HG02938 (cell line): ENCODE data around the gene ACER1.
"Not testable (repeated sequence)": the region's sequence is repeated elsewhere in the genome, so short reads cannot be mapped to it uniquely, and the experiment has no call there.

Experiments used
- ATAC-seq: cut with Tn5 transposase; IDR thresholded peaks from one replicate; pipeline ENCODE4 v1.9.1; 2021; ENCODE audit warnings: mild to moderate bottlenecking, moderate library complexity; ENCODE audit not compliant: unreplicated experiment

The ACER1 gene

DNA sequence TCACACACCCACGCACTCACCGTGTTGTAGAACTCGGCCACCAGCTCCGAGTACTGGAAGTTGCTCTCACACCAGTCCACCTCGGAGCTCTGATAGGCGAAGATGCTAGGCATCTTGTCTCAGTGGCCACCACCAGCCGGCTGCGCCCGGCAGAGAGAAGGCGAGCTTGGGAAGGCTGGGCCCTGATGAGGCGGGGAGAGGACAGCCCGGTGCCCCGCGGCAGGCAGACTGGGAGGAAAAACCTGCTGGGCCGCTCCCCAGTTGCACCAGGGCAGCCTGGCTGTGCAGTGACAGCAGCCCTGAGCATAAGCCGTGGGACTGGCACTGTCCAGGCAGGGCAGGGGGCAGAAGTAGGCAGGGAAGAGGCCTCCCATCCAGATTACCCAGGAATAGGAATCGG lies at the start of gene ACER1:
ACER1 (minus strand) TSS at position 174 of the 400 bp plus-strand sequence; CDS start at position 113, 61 bp downstream.
- no peak for ATAC-seq

DNA sequence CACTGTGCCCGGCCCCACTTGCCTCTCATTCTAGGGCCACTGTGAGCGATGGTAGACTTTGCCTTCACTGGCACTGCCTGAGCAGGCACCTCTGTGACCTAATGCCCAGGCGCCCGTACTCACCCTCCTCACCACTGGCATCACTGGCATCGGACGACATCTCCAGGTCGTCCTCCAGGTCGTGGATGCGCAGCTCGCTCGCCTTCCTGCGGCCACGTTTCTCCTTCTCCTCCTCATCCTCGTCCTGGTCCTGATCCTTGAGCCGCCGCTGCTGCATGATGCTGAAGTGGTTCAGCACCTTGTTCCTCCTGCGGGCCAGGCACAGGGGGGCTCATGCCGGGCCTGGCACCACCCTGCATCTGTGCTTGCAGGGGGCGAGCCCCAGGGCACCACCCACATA lies 49.8 kb upstream of the ACER1 start:
- ATAC-seq, result no peak

GRCh38 chr19:6381030-6381750 lies 47.8 kb upstream of the ACER1 start:
- no peak for ATAC-seq

- no peak for ATAC-seq
These were observed 46.3 kb upstream of the ACER1 start for GRCh38 chr19:6379744-6380143.

- ATAC-seq, result no peak
These were observed 45.1 kb upstream of the ACER1 start for GRCh38 chr19:6378486-6378885.

GRCh38 chr19:6378041-6378440 lies 44.6 kb upstream of the ACER1 start:
- ATAC-seq, result no peak

GRCh38 chr19:6376512-6377190 lies 43.2 kb upstream of the ACER1 start:
- ATAC-seq, result no peak

- ATAC-seq, result no peak
These were observed 42.1 kb upstream of the ACER1 start, which contains the start of gene PSPN for GRCh38 chr19:6375411-6376010. Gene PSPN (minus strand): TSS chr19:6375933. CDS start chr19:6375849, 84 bp downstream.

- no peak for ATAC-seq
These were observed 41.4 kb upstream of the ACER1 start for GRCh38 chr19:6374711-6375410.

DNA sequence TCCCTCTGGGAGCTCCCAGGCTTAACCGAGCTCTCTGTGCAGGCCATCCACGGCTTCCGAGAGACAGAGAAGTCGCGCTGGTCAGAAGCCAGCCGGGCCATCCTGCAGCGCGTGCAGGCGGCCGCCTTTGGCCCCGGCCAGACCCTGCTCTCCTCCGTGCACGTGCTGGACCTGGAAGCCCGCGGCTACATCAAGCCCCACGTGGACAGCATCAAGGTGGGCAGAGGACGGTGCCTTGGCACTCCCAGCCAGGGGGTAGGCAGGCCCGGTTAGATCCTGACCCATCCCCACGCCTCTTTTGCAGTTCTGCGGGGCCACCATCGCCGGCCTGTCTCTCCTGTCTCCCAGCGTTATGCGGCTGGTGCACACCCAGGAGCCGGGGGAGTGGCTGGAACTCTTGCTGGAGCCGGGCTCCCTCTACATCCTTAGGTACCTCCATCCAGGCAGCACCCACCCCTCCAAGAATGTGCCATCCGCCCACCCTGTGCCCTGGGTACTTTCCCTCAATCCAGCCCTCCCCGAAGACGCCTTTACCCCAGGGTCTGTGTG lies 40.8 kb upstream of the ACER1 start:
- no peak for ATAC-seq

DNA sequence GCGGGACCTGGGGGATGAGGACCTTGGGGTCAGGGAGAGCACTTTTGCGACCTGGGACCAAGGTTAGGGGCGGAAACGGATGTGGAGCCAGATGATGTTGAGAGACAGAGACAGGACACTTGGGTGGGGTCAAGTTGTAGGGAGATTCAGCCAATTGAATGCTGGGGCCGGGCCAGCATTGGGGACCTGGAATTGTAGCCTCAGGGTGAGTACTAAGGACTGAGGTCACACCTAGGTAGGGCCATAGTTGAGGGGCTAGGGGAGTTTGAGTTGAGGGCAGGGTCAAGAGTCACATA lies 40.3 kb upstream of the ACER1 start:
- no peak for ATAC-seq

DNA sequence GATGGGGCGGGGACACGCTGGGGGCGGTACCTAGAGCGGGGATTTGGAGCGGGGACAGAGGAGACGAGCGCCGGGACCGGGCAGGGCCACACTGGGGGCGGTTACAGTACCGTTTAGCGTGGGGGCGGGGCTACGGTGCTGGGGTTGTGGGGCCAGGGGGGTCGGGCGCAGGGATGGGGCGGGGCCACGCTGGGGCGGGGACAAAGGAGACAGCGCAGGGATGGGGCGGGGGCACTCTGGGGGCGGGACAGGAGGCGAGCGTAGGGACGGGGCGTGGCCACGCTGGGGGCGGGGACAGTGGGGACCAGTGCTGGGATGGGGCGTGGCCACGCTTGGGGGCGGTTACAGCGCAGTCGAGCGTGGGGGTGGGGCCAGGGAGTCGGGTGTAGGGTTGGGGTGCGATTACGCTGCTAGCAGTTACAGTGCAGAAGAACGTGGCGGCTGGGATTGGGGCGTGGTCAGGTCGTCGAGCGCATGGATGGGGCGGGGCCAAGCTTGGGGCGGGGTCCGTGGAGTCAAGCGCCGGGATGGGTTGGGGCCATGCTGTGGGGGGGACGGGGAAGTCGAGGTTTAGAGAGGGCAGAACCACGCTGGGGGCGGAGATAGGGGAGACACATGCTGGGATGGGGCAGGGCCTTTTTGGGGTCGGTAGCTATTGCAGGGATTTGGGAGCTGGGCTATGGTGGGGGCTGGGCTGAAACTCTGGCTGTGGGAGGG lies 39.8 kb upstream of the ACER1 start:
- ATAC-seq, result peak; percentile 51

GRCh38 chr19:6372594-6373095 lies 39.2 kb upstream of the ACER1 start, which contains the start of gene ALKBH7:
Gene ALKBH7 (plus strand): TSS chr19:6372794. CDS start chr19:6372821, 27 bp downstream.
- peak; percentile 82 for ATAC-seq

- ATAC-seq, result no peak
These were observed 30.9 kb upstream of the ACER1 start for GRCh38 chr19:6364353-6364752.

GRCh38 chr19:6362351-6362801 lies 29.0 kb upstream of the ACER1 start:
- no peak for ATAC-seq

DNA sequence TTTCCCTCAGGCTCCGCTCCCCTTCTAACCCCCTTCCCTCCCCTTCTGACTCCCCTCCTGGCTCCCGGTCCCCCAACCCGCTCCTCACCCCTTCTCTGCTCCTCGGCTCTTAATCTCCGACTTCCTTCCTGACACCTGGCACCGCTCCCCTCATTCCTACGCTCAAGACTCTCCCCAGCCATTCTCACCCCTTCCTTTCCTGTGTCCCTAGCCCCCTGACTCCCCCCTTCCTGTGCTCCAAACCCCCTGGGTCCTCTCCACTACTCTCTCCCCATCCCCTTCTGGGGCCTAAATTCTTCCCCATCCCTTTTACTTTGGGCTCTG lies 28.6 kb upstream of the ACER1 start:
- no peak for ATAC-seq

GRCh38 chr19:6360857-6361216 lies 27.4 kb upstream of the ACER1 start:
- ATAC-seq, result not testable (repeated sequence)

GRCh38 chr19:6360445-6360844 lies 27.0 kb upstream of the ACER1 start:
- not testable (repeated sequence) for ATAC-seq

DNA sequence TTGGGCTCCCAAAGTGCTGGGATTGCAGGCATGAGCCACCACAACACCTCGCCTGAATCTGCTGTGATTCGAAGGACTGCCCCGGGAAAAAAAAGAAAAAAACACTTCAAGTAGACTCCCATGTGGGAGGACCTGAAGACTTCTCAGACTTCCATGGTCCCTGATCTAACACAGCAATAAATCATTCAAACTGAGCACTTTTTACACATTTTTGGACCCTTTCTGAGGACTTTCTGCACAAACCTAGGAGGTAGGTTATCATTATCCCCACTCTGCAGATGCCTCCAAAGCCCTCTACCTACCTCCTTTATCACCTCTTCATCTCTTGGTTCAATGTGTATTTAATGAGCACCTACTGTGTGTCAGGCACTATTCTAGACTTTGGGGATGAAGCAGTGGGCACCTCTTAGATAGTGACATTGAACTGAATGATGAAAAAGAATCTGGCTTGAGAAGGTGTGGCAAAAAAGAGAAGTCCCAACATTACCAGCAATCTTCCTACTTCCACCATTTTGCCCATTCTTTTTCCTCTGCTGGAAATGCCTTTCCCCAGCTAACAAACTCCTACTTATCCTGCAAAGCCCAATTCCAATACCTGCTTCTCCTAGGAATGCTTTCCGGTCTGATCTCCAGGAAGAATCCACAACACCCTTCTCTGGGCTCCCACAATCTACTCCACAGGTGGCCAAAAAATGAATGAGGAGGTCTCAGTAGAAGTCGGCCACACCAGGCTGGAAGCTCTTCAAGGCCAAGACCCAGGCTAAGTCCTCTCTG lies 26.3 kb upstream of the ACER1 start:
- no peak for ATAC-seq

DNA sequence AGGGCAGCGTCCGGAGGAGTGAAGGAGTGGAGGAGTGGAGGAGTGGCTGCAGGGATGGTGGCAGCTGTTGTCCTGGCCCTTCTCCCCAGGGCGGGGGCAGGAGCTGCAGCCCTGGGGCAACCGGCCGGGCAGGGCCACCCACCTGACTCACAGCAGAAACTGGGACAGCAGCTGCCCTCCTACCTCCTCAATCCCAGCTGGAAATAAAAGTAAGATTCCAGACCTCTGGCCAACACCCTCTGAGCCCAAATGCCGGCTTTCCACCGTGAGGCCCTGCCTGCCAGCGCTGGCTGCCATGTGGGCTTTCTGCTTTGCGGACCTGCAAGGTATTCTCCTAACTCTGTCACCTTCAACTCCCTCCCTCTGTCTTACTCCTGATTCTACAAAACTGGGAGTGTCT lies 24.6 kb upstream of the ACER1 start:
- ATAC-seq, result no peak
